GM12865 (cell line): ENCODE results near the gene RHBDL1.

ENCODE experiments used
- DNase-seq: peaks from one replicate; pipeline ENCODE4 v3.0.0; 2010; ENCODE audit warnings: low read depth
- H3K4me3 ChIP-seq: 2 replicates; pipeline ENCODE4 v1.5.1; 2011; ENCODE audit warnings: mild to moderate bottlenecking, low read depth, low read length, control low read depth
- TF ChIP-seq, protein P1 (sequence below): IDR thresholded peaks from 2 replicates; pipeline ENCODE4 v1.5.1; 2011; ENCODE audit warnings: low read length, control low read depth, low read depth, inconsistent platforms; ENCODE audit not compliant: insufficient read depth; ENCODE audit errors: missing control alignments

RHBDL1 gene

DNA sequence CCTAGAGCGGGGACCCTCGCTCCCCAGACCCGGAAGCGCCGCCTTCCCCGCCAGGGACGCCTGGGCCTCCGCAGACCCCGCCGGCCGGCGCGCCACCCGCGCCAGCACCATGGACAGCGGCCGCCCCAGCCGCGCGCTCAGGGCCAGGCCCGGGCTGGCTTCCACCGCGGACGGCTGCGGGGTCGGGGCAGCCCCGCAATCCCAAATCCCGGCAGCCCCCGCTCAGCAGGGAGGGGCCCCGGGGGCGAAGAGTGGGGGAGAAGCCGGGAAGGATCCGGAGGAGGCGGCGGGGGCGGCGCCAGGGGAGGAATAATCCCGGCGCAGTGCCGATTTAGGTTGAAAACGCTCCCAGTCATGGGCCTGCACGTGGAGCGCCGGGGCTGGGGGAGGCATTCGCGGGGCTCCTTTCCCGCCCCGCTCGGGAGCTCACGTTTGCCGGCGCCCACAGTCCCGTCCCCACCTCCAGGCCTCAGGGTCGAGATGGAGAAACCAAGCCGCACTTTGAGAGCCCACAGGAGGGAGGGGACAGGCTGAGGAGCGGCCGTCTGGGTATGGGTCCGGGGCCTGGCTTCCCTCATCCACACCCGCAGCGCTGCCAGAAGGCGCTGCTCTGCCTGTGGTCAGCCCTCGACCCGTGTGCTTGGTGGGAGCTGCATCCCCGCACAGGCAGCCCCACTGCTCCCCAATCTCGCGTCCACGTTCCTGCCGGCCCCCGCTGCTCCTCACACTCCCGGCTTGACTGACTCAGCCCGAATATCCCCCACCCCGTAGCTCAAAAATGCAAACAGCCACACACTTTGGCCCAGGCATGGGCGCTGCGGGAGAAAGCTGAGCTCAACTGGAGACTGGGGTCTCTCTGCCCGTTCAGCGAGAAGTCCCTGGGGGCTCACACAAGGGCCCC, 25.5 kb downstream of the RHBDL1 start:
- TF ChIP-seq, protein P1, sequence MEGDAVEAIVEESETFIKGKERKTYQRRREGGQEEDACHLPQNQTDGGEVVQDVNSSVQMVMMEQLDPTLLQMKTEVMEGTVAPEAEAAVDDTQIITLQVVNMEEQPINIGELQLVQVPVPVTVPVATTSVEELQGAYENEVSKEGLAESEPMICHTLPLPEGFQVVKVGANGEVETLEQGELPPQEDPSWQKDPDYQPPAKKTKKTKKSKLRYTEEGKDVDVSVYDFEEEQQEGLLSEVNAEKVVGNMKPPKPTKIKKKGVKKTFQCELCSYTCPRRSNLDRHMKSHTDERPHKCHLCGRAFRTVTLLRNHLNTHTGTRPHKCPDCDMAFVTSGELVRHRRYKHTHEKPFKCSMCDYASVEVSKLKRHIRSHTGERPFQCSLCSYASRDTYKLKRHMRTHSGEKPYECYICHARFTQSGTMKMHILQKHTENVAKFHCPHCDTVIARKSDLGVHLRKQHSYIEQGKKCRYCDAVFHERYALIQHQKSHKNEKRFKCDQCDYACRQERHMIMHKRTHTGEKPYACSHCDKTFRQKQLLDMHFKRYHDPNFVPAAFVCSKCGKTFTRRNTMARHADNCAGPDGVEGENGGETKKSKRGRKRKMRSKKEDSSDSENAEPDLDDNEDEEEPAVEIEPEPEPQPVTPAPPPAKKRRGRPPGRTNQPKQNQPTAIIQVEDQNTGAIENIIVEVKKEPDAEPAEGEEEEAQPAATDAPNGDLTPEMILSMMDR, result no peak
- no peak for DNase-seq
- H3K4me3 ChIP-seq, result no peak overlapping the region

DNA sequence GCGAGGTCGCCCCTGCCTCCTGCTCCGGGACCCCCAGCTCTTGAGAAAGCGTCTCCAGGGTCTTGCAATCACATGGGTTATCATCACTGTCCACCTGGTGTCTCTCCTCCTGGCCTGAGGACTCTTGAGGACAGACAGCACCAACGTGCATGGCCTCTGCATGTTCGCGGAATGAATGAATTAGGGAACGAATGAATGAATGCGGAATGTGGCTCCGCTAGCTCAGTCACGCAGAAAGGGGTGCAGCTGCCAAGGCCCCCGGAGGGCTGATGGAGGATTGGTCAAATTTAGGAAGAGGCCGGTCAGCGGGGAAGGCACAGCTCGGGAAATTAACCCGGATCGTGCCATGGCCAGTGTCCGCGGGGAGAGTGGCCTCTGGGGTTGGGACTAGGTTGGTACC, 26.9 kb downstream of the RHBDL1 start:
- no peak for DNase-seq
- TF ChIP-seq, protein P1, result no peak
- no peak overlapping the region for H3K4me3 ChIP-seq

DNA sequence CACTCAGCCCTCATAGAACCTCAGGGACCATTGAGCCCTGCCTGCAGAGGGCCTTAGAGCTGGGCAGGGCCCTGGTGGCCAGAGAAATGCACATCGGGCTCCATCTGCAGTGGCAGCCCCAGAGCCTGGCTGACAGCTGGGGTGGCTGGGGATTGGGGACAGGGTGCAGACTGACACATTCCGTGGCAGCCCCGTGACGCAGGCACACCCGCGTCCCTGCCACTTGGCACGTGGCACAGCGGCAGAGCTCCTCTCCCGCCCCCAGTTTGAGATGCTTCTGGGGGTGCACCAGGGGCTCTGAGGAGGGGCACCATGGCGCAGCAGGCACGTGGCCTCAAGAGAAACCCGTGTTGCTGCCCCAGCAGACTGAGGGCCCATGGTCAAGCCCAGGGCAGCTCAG, 27.9 kb downstream of the RHBDL1 start:
- TF ChIP-seq, protein P1, result no peak
- no peak for DNase-seq
- H3K4me3 ChIP-seq, result no peak overlapping the region

DNA sequence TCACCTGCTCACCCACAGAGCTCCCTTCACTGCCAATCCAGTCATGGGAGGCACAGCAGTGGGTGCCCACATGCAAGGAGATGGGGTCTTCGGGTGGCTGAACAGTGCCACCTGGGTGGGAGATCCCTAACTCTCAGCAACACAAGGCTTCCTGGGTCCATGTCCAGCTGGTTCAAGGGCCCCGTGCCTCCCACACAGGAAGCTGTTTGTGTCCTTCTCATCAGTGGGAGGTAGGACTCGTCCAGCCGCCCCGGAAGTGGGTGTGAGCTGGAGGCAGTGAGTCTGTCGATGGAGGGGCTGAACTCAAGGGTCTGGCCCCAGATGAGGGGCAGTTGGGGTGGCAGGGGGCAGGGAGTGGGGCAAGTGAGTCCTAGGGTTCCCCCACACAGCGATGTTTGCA, 28.6 kb downstream of the RHBDL1 start:
- TF ChIP-seq, protein P1, result no peak
- H3K4me3 ChIP-seq, result no peak overlapping the region
- no peak for DNase-seq

DNA sequence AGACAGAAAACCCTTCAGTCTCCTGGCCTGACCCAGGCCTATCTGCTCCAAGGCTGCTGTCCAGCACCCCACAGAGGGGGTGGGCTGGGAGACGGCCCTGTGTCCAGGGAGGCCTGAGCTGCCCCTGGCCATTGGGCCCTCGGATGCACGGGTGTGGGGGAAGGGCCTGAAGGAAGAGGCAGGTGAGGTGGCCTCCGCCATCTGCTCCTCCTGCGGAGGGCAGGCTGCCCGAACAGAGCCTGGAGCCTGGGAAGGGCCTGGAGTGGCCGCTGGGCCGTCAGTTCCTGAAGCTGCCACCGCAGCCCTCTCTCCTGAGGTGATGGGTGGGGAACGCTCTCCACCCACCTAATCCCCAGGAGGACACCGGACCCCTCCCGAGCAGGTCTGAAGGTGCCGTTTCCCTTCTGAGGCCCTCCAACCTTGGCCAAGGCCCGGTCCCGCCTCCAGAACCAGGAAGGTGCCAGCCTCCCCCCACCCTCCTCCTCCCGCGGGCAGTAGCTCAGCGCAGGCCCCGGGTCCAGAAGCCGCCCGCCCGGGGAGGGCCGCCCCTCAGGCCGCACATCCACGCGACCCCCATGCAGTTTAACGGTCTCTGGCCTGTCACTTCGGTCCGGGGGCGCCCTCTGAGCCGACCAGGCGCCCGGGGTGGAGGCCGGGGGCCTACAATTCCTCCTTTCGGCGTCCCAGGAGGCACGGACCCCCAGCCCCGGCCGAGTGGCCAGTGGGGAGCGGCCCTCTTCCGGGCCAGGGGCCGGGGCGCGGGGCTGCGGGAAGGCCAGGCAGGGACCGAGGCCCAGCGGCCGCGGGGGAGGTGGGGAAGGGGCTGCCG, 29.3 kb downstream of the RHBDL1 start:
- TF ChIP-seq, protein P1, result no peak
- H3K4me3 ChIP-seq, result no peak overlapping the region
- no peak for DNase-seq

DNA sequence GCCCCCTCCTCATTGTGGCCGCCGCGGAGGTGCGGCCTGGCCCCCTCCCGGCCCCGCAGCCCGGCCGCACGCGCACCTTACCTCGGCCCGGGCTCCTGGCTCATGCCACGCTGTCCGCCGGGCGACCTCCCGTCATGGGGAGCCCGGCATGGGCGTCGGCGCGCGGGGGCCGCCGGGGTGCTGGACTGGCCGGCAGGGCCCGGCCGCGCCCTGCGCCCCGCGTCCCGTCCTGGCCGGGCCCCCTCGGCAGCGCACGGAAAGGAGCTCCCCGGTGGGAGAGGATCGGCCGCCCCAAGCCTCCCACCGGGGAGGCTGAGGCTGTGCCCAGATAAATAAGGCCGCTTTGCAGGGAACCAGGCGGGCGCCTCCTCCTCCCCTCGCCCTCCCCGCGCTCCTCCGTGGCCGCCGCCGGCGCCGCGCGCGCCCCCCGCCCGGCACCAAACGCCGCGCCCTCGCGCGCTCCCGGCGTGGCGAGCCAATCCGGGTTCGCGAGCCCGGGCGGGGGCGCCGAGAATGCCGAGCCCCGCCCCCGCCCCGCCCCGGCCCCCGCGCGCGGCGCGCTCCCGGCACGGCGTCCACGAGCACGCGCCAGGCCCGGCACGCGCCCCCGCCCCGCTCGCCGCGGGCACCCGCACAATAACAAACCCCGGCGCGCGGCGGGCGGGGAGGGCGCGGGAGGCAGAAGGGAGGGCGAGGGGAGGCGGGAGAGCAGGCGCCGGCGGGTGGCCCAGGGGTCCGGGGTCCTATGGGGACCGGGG, 30.1 kb downstream of the RHBDL1 start, which contains the start of gene FBXL16:
FBXL16 (minus strand) TSS at position 371 of the 758 bp plus-strand sequence. CDS start 8,396 bp downstream, outside the sequence.
- TF ChIP-seq, protein P1, result no peak
- H3K4me3 ChIP-seq, result no peak within 1 kb of the TSS
- no peak for DNase-seq
